Esophagus muscularis mucosa (tissue), 3 donors: ENCODE data around the gene ABHD8.

Experiments used
- CTCF ChIP-seq, 3 experiments: fragments of 200-600 bp in 2 of 3; fragments of 450-650 bp in 1 of 3; sonication (generic) in 2 of 3; IDR thresholded peaks; one replicate each; pipeline ENCODE4 v1.5.1; 2017 to 2019; ENCODE audit warnings: antibody characterized with exemption in 3 of 3, mild to moderate bottlenecking in 2 of 3, moderate library complexity in 1 of 3
- POLR2A ChIP-seq: fragments of 450-650 bp; IDR thresholded peaks from one replicate; pipeline ENCODE4 v1.6.1; 2017; ENCODE audit warnings: antibody characterized with exemption, moderate library complexity, mild to moderate bottlenecking, low read depth

- no peak for TF ChIP-seq CTCF (IDR thresholded peaks at IDR 0.05)
- TF ChIP-seq POLR2A = no peak
Measured at GRCh38 chr19:17321655-17322489, 18.6 kb upstream of the ABHD8 start.
